Endothelial cell of hepatic sinusoid (primary cell): ENCODE data around the gene PCDHA11.

ENCODE experiments used
- in situ Hi-C: cut with HindIII; loops from 2 replicates; pipeline ENCODE4 v1.10.0; 2017; ENCODE audit warnings: low sequenced_read_pairs

Gene PCDHA11

GRCh38 chr5:140916325-140916724 lies 47.6 kb downstream of the PCDHA11 start:
- in situ Hi-C loops = no loop called here
